Activated CD8-positive, alpha-beta memory T cell treated with anti-CD3 and anti-CD28 coated beads for 36 hours (primary cell): ENCODE results near the gene BICC1. TPM values are rescaled to one million over a fixed set of nuclear protein-coding genes. Genes with fewer than 3 reads are reported as not detected.
"Not testable (repeated sequence)": the region's sequence is repeated elsewhere in the genome, so short reads cannot be mapped to it uniquely, and the experiment has no call there.

Experiments used
- CTCF ChIA-PET: fragments of 350-600 bp; sonication (Branson Sonifier 250); formaldehyde crosslinking; loops from one replicate; lab custom pipeline; 2021; ENCODE audit warnings: antibody characterized with exemption; lab: Charles Lee
- POLR2A ChIA-PET: fragments of 350-600 bp; sonication (Branson Sonifier 250); formaldehyde crosslinking; loops from one replicate; lab custom pipeline; 2021; ENCODE audit warnings: antibody characterized with exemption; lab: Charles Lee
- total RNA-seq, 2 experiments: library from RNA; stranded (reverse); gene quantifications; one replicate each; pipeline ENCODE4 v1.2.3, GENCODE V29; 2021

BICC1 gene
- total RNA-seq, 2 experiments from 2014 or later, result not detected

DNA sequence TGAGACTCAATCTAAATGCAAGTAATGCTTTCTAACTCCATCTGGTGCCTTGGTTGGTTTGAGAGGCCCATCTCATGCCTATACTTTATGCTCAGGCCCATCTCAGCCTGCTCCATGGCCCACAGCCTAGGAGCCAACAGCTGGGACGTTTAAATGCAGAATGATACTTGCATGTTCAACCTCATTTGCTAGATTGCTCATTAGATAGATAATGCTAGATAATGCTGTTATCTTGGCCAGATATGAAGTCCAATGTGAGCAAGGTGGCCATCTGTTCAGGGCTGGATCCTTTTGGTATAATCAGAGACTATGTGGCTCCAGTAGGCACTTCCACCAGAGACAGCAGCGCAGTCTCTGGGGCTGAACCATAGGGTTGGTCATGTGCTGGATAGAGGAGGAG is 342.1 kb downstream of the BICC1 start:
- ChIA-PET POLR2A (no interaction called here), CTCF (no interaction called here)

DNA sequence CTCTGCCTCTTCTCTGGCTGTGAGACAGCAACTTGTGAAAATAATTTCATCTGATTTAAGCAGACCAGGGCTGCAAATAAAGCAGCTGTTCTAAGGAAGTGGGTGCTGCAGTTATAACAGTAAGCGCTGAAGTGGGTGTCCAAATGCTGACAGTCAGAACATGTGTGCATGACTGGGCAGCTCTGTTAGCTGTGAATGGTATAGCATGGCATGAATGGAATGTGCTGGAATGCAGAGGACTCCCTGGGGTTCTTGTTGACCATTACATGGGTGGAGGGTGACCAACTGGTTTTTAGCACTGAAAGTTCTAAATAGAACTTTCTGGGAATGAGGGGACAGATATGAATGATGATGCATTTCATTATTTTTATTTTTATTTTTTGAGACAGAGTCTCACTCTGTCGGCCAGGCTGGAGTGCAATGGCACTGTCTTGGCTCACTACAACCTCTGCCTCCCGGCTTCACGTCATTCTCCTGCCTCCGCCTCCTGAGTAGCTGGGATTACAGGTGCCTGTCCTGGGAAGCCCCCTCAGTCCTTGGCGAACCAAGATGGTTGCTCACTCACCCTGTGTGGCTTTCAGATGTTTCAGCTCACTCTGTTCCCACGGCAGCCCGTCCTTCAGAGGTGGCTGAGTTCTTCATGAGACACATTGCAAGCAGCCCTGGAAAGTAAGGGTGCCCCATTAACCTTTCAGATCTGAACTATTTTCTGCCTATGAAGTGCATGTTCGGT is 344.0 kb downstream of the BICC1 start:
- ChIA-PET POLR2A (no interaction called here), CTCF (no interaction called here)

DNA sequence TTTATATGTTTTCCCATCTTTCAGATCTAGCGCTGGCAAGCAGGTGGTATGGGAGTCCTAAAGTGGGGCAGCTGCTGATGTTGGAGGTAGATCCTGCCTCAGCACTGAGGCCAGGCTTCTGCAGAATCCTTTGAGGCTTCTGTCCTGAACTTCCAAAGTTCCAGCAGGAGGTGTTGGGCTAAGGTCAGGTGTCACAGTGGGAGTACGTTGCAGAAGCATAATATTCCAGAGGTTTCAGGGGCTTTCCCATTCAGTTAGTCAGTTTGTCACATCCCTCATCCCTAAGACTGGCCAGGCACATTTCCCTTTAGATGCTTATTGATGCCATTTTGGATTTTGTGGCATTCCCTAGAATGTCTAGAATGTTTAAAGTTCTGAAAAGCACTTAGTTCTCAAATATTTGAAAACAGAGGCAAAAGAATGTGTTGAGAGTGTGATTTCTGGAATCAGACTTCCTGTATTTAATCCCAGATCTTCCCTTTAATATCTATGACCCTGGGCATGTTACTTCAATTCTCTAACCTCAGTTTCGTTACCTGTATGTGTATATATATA is 344.7 kb downstream of the BICC1 start:
- CTCF ChIA-PET, result no interaction called here

DNA sequence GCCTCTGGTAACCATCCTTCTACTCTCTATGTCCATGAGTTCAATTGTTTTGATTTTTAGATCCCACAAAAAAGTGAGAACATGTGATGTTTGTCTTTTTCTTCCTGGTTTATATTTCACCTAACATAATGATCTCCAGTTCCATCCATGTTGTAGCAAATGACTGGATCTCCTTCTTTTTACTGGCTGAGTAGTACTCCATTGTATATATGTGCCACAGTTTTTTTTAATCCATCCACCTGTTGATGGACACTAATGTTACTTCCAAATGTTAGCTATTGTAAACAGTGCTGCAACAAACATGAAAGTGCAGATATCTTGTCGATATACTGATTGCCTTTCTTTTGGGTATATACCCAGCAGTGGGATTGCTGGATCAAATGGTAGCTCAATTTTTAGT is 345.5 kb downstream of the BICC1 start:
- POLR2A ChIA-PET, CTCF ChIA-PET: not testable (repeated sequence)

More for the DNA sequence above, 344.7 kb downstream of the BICC1 start:
- POLR2A ChIA-PET, result no interaction called here

DNA sequence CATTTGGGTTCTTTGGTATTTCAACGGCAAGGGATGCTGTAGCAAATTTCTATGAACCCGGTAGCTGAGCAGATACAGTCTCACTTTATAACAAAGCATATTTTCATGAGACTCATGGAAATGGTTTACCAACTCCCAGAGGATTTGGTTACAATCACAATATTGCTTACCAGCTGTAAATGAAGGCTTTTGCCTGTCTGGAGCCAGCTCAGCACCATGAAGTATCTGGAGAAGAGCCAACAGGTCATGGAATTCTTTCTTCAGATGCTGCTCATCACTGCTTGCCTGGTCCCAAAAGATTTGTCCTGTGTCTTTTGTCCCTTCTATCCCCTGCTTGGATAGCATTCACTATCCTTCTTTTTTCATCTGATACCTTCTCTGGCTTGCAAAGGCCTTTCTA is 346.9 kb downstream of the BICC1 start:
- CTCF ChIA-PET, result no interaction called here
- POLR2A ChIA-PET, result no interaction called here

DNA sequence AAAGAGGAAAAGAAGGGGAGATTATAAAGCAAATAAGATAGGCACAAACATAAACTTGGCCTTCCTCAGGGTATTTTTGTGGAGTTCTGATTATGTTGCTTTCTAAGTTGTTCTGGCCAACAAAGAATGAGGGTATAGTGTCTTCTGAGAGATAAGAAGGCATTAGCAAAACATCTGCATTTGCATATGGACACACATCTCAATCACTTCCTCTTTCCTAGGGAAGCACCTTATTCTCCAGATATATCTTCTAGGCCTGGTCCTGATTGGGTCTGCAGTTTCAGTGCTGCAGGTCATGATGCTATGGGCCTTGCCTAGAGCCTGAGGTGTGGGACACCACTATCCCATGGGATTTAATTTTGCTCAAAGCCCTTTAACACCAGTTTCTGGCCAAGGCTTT is 355.0 kb downstream of the BICC1 start:
- ChIA-PET POLR2A (no interaction called here), CTCF (no interaction called here)

DNA sequence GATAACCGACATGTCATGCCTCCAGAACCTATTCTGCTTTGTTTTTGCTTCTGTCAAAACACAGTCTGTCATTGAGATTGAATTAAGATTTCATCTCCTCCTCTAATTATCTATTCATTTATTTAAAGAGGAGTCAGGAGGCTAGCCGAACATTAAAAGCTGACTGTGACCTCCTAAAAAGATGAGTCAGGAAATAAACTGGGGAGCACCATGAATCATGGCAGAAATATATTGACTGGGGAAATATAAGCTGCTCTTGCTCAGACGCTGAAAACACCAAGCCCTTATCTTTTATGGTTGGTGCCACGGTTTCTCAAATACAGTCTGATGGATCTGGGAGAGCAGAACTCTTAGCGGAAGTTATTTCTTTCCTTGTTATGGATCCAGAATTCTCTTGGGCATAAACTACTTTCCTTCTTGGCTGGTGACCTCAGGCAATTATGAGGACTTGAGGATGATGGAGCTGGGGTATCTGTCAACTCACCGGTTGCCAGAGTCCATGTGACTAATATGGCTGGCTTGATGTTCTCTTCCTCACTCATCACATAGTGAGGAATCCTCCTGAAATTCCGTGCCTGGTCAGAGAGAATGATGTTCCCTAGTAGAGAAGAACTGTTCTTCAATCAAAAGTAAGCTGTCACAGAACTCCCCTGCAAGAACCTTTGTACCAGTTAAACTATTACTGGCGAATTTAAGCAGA is 356.2 kb downstream of the BICC1 start:
- CTCF ChIA-PET, result no interaction called here
- POLR2A ChIA-PET, result no interaction called here

DNA sequence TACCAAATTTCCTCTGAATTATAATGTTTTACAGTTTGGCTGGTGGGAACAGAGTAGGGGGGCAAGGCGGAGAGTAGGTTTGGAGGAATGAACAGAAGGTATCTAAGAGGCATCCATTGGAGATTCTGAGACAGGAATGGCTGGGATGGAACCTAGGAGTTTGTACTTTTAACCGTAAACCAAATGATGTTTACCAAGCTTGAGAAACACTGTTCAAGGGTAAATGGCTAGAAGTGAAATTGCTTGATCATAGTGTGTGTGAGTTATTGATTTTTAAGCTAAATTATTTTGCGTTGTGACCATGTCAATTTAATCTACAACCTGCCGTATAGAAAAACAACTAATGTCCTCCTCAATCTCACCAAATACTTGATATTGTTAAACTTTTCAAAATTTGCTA is 357.4 kb downstream of the BICC1 start:
- ChIA-PET POLR2A (no interaction called here), CTCF (no interaction called here)

DNA sequence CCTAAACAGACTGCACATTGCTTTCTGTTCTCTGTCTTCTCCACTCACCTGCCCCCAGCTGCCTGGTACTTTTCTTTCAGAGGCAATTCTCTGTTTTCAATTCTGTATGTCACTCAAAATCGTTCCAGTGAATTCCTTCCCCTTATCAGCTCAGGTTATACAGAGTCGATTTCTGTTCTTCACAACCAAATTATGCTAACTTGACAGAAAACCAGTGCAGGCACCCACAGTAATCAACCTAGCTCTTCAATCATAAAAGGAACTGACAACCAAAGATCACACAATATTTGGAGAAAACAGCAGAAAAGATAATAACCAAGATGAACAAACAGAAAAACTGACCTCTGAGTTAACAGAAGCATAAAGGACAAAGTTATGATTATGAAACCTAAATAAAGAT is 360.5 kb downstream of the BICC1 start:
- CTCF ChIA-PET, result no interaction called here
- POLR2A ChIA-PET, result no interaction called here

Other genes with a start within 250 kb of the BICC1 start
- 10 to 100 TPM; 10.6 to 11.3 TPM for gene IPMK, start 245.0 kb upstream of the BICC1 start, total RNA-seq
- gene CISD1, start 243.7 kb upstream of the BICC1 start, total RNA-seq, result 10 to 100 TPM; 62.9 to 63.0 TPM
- gene UBE2D1, start 177.9 kb upstream of the BICC1 start, total RNA-seq, result 10 to 100 TPM; 15.8 to 16.8 TPM
- gene TFAM, start 127.5 kb upstream of the BICC1 start, total RNA-seq, result 100 to 1,000 TPM; 133 to 135 TPM